B cell (primary cell): ENCODE data around the gene QPCT. TPM values are rescaled to one million over a fixed set of nuclear protein-coding genes. Genes with fewer than 3 reads are reported as not detected.

Experiments
- ATAC-seq: fragments of 200-7000 bp; cut with Tn5 transposase; one replicate; pipeline ENCODE4 v1.10.0; 2021; ENCODE audit warnings: low read depth, mild to moderate bottlenecking, moderate number of reproducible peaks, moderate library complexity
- CTCF ChIA-PET: fragments of 350-600 bp; sonication (Branson Sonifier 250); formaldehyde crosslinking; loops from one replicate; lab custom pipeline; 2021; ENCODE audit warnings: antibody characterized with exemption, inconsistent platforms; lab: Charles Lee
- POLR2A ChIA-PET: fragments of 350-600 bp; sonication (Branson Sonifier 250); formaldehyde crosslinking; loops from one replicate; lab custom pipeline; 2021; ENCODE audit warnings: antibody characterized with exemption; lab: Charles Lee
- DNase-seq: peaks from one replicate; pipeline ENCODE4 v3.0.0; 2013
- H2AFZ ChIP-seq: 2 replicates; pipeline ENCODE4 v1.6.1; 2012; ENCODE audit warnings: mild to moderate bottlenecking, low read depth, low read length; ENCODE audit not compliant: insufficient read depth, poor library complexity, severe bottlenecking
- H3K27ac ChIP-seq, 2 donors: 1 replicate in 1 of 2; 2 replicates in 1 of 2; pipeline ENCODE4 v1.5.1; 2012 to 2013; ENCODE audit warnings: low read length in 2 of 2, mild to moderate bottlenecking in 2 of 2, moderate library complexity in 1 of 2
- H3K27me3 ChIP-seq, 4 experiments: fragments of 200-600 bp in 1 of 4; sonication (generic) in 1 of 4; replicated peaks in 1 of 4; 1 replicate in 2 of 4; 2 replicates in 2 of 4; pipeline versions ENCODE4 v1.6.1 to v1.7.0; 2013 to 2016; ENCODE audit warnings: low read length in 3 of 4, mild to moderate bottlenecking in 2 of 4, mixed read lengths in 1 of 4, moderate library complexity in 1 of 4; ENCODE audit not compliant: insufficient read depth in 4 of 4, control insufficient read depth in 3 of 4; ENCODE audit errors: control extremely low read depth in 1 of 4
- H3K36me3 ChIP-seq, 2 experiments: replicated peaks in 1 of 2; 1 replicate in 1 of 2; 2 replicates in 1 of 2; pipeline versions ENCODE4 v1.6.1 to v1.7.1; 2013; ENCODE audit warnings: low read length in 1 of 2; ENCODE audit not compliant: insufficient read depth in 2 of 2, control insufficient read depth in 1 of 2; ENCODE audit errors: control extremely low read depth in 1 of 2, extremely low read depth in 1 of 2
- H3K4me1 ChIP-seq, 2 donors: fragments of 200-600 bp in 1 of 2; sonication (generic) in 1 of 2; 1 replicate in 1 of 2; 2 replicates in 1 of 2; pipeline versions ENCODE4 v1.5.1 to v1.6.1; 2013 to 2017; ENCODE audit warnings: low read length in 2 of 2; ENCODE audit not compliant: control insufficient read depth in 2 of 2, insufficient read depth in 2 of 2
- H3K4me2 ChIP-seq: replicated peaks from 2 replicates; pipeline ENCODE3; 2012; ENCODE audit warnings: mild to moderate bottlenecking, low read depth, low read length; ENCODE audit not compliant: poor library complexity, severe bottlenecking
- H3K4me3 ChIP-seq, 5 experiments: fragments of 200-600 bp in 1 of 5; sonication (generic) in 1 of 5; 1 replicate in 3 of 5; 2 replicates in 2 of 5; pipeline versions ENCODE4 v1.5.1 to v1.7.0; 2011 to 2016; ENCODE audit warnings: low read length in 4 of 5, mild to moderate bottlenecking in 4 of 5, low read depth in 2 of 5, control low read depth in 1 of 5, moderate library complexity in 1 of 5; ENCODE audit not compliant: insufficient read depth in 1 of 5; ENCODE audit errors: control extremely low read depth in 1 of 5, extremely low read depth in 1 of 5
- H3K79me2 ChIP-seq: fragments of 200-600 bp; sonication (generic); one replicate; pipeline ENCODE4 v1.6.0; 2016; ENCODE audit warnings: low read length; ENCODE audit not compliant: control insufficient read depth, insufficient read depth
- H3K9ac ChIP-seq: fragments of 200-600 bp; sonication (generic); 2 replicates; pipeline ENCODE4 v1.6.1; 2017; ENCODE audit warnings: mild to moderate bottlenecking, low read length, moderate library complexity
- H3K9me3 ChIP-seq, 3 donors: one replicate each; pipeline versions ENCODE4 v1.6.1 to v1.7.1; 2013; ENCODE audit warnings: low read length in 2 of 3; ENCODE audit not compliant: control insufficient read depth in 2 of 3, insufficient read depth in 1 of 3; ENCODE audit errors: control extremely low read depth in 1 of 3
- H4K20me1 ChIP-seq: 2 replicates; pipeline ENCODE4 v1.6.0; 2012; ENCODE audit warnings: mild to moderate bottlenecking, low read length; ENCODE audit not compliant: insufficient read depth, control insufficient read depth, poor library complexity, severe bottlenecking
- H3K27ac Mint-ChIP-seq: one replicate; pipeline ENCODE4 v1.8.0; 2021; ENCODE audit warnings: mixed read lengths
- H3K27me3 Mint-ChIP-seq: one replicate; pipeline ENCODE4 v1.8.0; 2021; ENCODE audit warnings: mixed read lengths
- H3K4me1 Mint-ChIP-seq: one replicate; pipeline ENCODE4 v1.8.0; 2021; ENCODE audit warnings: mixed read lengths
- H3K4me3 Mint-ChIP-seq: one replicate; pipeline ENCODE4 v1.8.0; 2021; ENCODE audit warnings: mixed read lengths
- H3K9me3 Mint-ChIP-seq: one replicate; pipeline ENCODE4 v1.8.0; 2022; ENCODE audit warnings: mixed read lengths; ENCODE audit not compliant: insufficient read depth
- EZH2 ChIP-seq: IDR thresholded peaks from 2 replicates; pipeline ENCODE4 v1.6.1; 2012; ENCODE audit warnings: borderline replicate concordance, low read depth, mild to moderate bottlenecking, moderate library complexity, low read length; ENCODE audit not compliant: insufficient read depth, poor library complexity, severe bottlenecking
- WGBS: methylation state at CpG from one replicate; pipeline ENCODE4 v1.1.5; 2013; ENCODE audit warnings: missing lambda C conversion rate; ENCODE audit not compliant: insufficient coverage; 5-methylcytosine and 5-hydroxymethylcytosine counted together
- intact Hi-C: fragments of 100-400 bp; cut with micrococcal nuclease; formaldehyde crosslinking; loops from one replicate; pipeline ENCODE4 v1.10.0; 2022
- polyA plus RNA-seq: library from polyadenylated mRNA; depleted of rRNA; stranded (reverse); fragments of >200 nt; gene quantifications from 2 replicates; pipeline ENCODE4 v1.2.3, GENCODE V29; 2012
- small RNA-seq: library from RNA; depleted of rRNA; stranded (forward); fragments of <200 nt; gene quantifications from one replicate; pipeline ENCODE3, GENCODE V24; 2012; ENCODE audit warnings: low replicate concordance, low read depth; ENCODE audit not compliant: insufficient read length
- total RNA-seq, 2 donors: library from RNA; stranded (reverse); fragments of 120-200 nt in 1 of 2; gene quantifications; 1 replicate in 1 of 2; 2 replicates in 1 of 2; pipeline versions ENCODE4 v1.2.3 to v1.2.4, GENCODE V29; 2013 to 2022
- TF ChIP-seq, protein P1 (sequence below): fragments of 200-600 bp; IDR thresholded peaks from one replicate; pipeline ENCODE4 v1.8.0; 2022; ENCODE audit warnings: antibody characterized with exemption, mild to moderate bottlenecking

QPCT gene
- total and polyA plus RNA-seq, 2 donors (not counting 1 experiment from before 2014, with no cell fraction given): 0.48 to 2.1 TPM

- Mint-ChIP-seq H3K4me1 (no peaks in the 10 kb centered on the region), H3K27me3 (no peaks in the 10 kb centered on the region), H3K27ac (no peak overlapping the region), H3K9me3 (no peaks in the 10 kb centered on the region), H3K4me3 (no peak overlapping the region)
- Histone ChIP-seq H3K4me2 (no peak overlapping the region), H3K27me3 (no peaks in the 10 kb centered on the region), H3K4me3 (no peak overlapping the region), H4K20me1 (no peaks in the 10 kb centered on the region), H3K9me3 (no peaks in the 10 kb centered on the region), H2AFZ (no peak overlapping the region), H3K36me3 (no peaks in the 10 kb centered on the region), H3K4me1 (no peaks in the 10 kb centered on the region), H3K9ac (no peak overlapping the region), H3K79me2 (no peaks in the 10 kb centered on the region), H3K27ac (no peak overlapping the region)
- DNase-seq: no peak
- 93% methylated on average over 4 of the region's 6 CpGs for WGBS
- ChIA-PET POLR2A (no interaction called here), CTCF (interaction anchor here (1.2 to 2.9 kb wide), 3 partner anchors 410 to 456 kb away, joined by 3 to 7 read pairs (median 7); no protein-coding TSS in a partner anchor)
- intact Hi-C loops: no loop called here
- no peak for TF ChIP-seq EZH2
- TF ChIP-seq, protein P1, sequence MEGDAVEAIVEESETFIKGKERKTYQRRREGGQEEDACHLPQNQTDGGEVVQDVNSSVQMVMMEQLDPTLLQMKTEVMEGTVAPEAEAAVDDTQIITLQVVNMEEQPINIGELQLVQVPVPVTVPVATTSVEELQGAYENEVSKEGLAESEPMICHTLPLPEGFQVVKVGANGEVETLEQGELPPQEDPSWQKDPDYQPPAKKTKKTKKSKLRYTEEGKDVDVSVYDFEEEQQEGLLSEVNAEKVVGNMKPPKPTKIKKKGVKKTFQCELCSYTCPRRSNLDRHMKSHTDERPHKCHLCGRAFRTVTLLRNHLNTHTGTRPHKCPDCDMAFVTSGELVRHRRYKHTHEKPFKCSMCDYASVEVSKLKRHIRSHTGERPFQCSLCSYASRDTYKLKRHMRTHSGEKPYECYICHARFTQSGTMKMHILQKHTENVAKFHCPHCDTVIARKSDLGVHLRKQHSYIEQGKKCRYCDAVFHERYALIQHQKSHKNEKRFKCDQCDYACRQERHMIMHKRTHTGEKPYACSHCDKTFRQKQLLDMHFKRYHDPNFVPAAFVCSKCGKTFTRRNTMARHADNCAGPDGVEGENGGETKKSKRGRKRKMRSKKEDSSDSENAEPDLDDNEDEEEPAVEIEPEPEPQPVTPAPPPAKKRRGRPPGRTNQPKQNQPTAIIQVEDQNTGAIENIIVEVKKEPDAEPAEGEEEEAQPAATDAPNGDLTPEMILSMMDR: no peak
- no peak for ATAC-seq
Observed at GRCh38 chr2:37421686-37422085, 77.3 kb downstream of the QPCT start.

DNA sequence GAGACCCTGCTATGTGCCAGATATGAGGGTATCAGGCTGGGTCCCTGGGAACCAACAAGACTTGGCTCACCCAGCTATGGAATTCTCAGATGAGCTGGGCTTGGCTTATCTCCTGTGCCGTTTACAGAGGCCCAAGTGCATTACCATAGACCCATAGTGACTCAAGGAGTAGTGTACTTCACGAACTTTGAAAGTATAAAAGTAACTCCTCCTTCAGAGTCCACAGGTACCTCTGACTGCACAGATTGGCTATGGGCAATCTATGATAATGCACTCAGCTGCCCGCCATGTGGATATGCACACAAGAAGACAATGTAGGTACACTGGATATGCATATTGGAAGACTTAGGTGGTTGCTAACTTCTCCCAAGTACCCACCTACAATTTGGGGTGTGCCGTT, 78.4 kb downstream of the QPCT start:
- ChIA-PET CTCF (interaction anchor here (2.9 kb wide), 1 partner anchor 410 kb away, joined by 7 read pairs; no protein-coding TSS in a partner anchor), POLR2A (no interaction called here)
- Histone ChIP-seq H3K9me3 (no peaks in the 10 kb centered on the region), H3K9ac (no peak overlapping the region), H3K79me2 (no peaks in the 10 kb centered on the region), H3K4me2 (no peak overlapping the region), H3K27ac (no peak overlapping the region), H3K4me3 (no peak overlapping the region), H3K27me3 (no peaks in the 10 kb centered on the region), H3K4me1 (no peaks in the 10 kb centered on the region), H4K20me1 (no peaks in the 10 kb centered on the region), H3K36me3 (no peaks in the 10 kb centered on the region), H2AFZ (no peak overlapping the region)
- Mint-ChIP-seq H3K27me3 (no peaks in the 10 kb centered on the region), H3K9me3 (no peaks in the 10 kb centered on the region), H3K27ac (no peak overlapping the region), H3K4me3 (no peak overlapping the region), H3K4me1 (no peaks in the 10 kb centered on the region)
- 85% methylated on average over 2 of the region's 4 CpGs for WGBS
- TF ChIP-seq, protein P1: no peak
- no peak for TF ChIP-seq EZH2
- intact Hi-C loops: no loop called here
- DNase-seq (no peak), ATAC-seq (no peak)

Small RNA genes lying within 50 kb of the gene (small RNA-seq; reads per million reads assigned to genes)
- not detected for gene RNU6-939P

Other genes starting within 250 kb of the QPCT start
- 36.2 and 36.9 TPM in 2 replicates for gene EIF2AK2, start 187.7 kb upstream of the QPCT start, total RNA-seq
- 6.5 and 9.7 TPM in 2 replicates for gene EIF2AK2, start 187.7 kb upstream of the QPCT start, polyA plus RNA-seq
- gene SULT6B1, start 156.0 kb upstream of the QPCT start, total RNA-seq: not detected in 2 replicates
- gene SULT6B1, start 156.0 kb upstream of the QPCT start, polyA plus RNA-seq: not detected in 2 replicates
- 36.7 and 38.0 TPM in 2 replicates for gene CEBPZOS, start 148.1 kb upstream of the QPCT start, total RNA-seq
- 17.6 and 18.6 TPM in 2 replicates for gene CEBPZOS, start 148.1 kb upstream of the QPCT start, polyA plus RNA-seq
- 43.9 and 56.5 TPM in 2 replicates for gene CEBPZ, start 113.0 kb upstream of the QPCT start, total RNA-seq
- gene CEBPZ, start 113.0 kb upstream of the QPCT start, polyA plus RNA-seq: 5.3 and 12.6 TPM in 2 replicates
- 35.4 and 42.0 TPM in 2 replicates for gene NDUFAF7, start 113.0 kb upstream of the QPCT start, total RNA-seq
- gene NDUFAF7, start 113.0 kb upstream of the QPCT start, polyA plus RNA-seq: 10.9 and 12.2 TPM in 2 replicates
- 82.2 and 83.4 TPM in 2 replicates for gene PRKD3, start 19.8 kb upstream of the QPCT start, total RNA-seq
- gene PRKD3, start 19.8 kb upstream of the QPCT start, polyA plus RNA-seq: 24.6 and 28.9 TPM in 2 replicates